ENCODE data around the gene CALHM1. TPM values are rescaled to one million over a fixed set of nuclear protein-coding genes. Genes with fewer than 3 reads are reported as not detected.

Gene CALHM1
- total RNA-seq, 1 experiment from 2014 or later = not detected

DNA sequence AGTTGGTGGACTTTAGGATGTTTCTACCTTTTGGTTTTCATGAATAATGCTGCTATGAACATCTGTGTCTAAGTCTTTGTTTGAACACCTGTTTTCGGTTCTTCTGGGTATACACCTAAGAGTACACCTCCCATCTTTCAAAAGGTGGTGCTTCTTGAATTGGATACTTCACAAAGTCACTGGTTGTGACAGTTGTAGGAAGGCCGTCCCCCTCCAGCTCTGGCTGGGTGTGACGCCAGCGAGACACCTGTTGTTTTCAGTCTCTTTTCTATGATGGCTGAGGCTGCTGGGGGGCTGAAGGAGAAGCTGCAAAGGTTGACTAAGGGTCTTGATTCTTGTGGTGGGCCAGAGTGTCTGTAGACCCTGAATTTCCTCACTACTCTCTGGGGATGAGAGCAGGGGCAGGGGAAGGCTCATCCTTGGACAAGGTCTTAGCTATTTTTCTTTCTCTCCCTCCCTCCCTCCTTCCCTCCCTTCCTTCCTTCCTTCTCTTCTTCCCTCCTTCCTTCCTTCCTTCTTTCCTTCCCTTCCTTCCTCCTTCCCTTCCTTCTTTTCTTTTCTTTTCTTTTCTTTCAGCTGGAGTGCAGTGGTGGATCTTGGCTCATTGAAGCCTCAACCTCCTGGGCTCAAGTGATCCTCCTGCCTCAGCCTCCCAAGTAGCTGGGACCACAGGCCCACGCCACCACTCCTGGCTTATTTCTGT, 40.4 kb upstream of the CALHM1 start:
- Histone ChIP-seq H3K27ac (ENCODE audit: low read depth, low read length, poor library complexity, severe bottlenecking) (no peak overlapping the region), H3K27me3 (replicated peaks; ENCODE audit: insufficient read depth, low read depth, low read length, poor library complexity) (peaks cover 44% of the 10 kb centered on the region), H3K36me3 (ENCODE audit: insufficient read depth, low read length, poor library complexity, severe bottlenecking) (no peaks in the 10 kb centered on the region), H3K4me3 (ENCODE audit: low read depth, low read length, poor library complexity, severe bottlenecking) (no peak overlapping the region), H3K4me1 (ENCODE audit: insufficient read depth, low read length, poor library complexity, severe bottlenecking) (peaks cover 5% of the 10 kb centered on the region), H3K9me3 (ENCODE audit: low read depth, low read length, poor library complexity, severe bottlenecking) (no peaks in the 10 kb centered on the region)
- POLR2A ChIA-PET (ENCODE audit: low non-redundant PET) = no interaction called here
- intact Hi-C loops (cut with micrococcal nuclease; ENCODE audit: unreplicated experiment) = no loop called here
- no TSS peak for BruUV-seq (replicated peaks)
- TF ChIP-seq CTCF (conservative IDR thresholded peaks at IDR 0.05; ENCODE audit: low read depth, low read length) (no peak), EZH2 (IDR thresholded peaks at IDR 0.05; ENCODE audit: borderline replicate concordance, low read depth, low read length, poor library complexity, severe bottlenecking) (no peak)
- CTCF ChIA-PET = no interaction called here
- DNase-seq (ENCODE audit: low spot score) = no peak

GRCh38 chr10:103497161-103497915, 38.6 kb upstream of the CALHM1 start:
- ChIA-PET CTCF (no interaction called here), POLR2A (ENCODE audit: low non-redundant PET) (no interaction called here)
- no peaks in the 10 kb centered on the region for H3K36me3 ChIP-seq (ENCODE audit: insufficient read depth, low read length, poor library complexity, severe bottlenecking)
- intact Hi-C loops (cut with micrococcal nuclease; ENCODE audit: unreplicated experiment) = no loop called here
- no TSS peak for BruUV-seq (replicated peaks)
- peaks cover 15% of the 10 kb centered on the region for H3K4me1 ChIP-seq (ENCODE audit: insufficient read depth, low read length, poor library complexity, severe bottlenecking)
- H3K4me3 ChIP-seq (ENCODE audit: low read depth, low read length, poor library complexity, severe bottlenecking) = no peak overlapping the region
- no peak for DNase-seq (ENCODE audit: low spot score)
- no peaks in the 10 kb centered on the region for H3K9me3 ChIP-seq (ENCODE audit: low read depth, low read length, poor library complexity, severe bottlenecking)
- peaks cover 50% of the 10 kb centered on the region for H3K27me3 ChIP-seq (replicated peaks; ENCODE audit: insufficient read depth, low read depth, low read length, poor library complexity)
- TF ChIP-seq CTCF (conservative IDR thresholded peaks at IDR 0.05; ENCODE audit: low read depth, low read length) (no peak), EZH2 (IDR thresholded peaks at IDR 0.05; ENCODE audit: borderline replicate concordance, low read depth, low read length, poor library complexity, severe bottlenecking) (no peak)
- no peak overlapping the region for H3K27ac ChIP-seq (ENCODE audit: low read depth, low read length, poor library complexity, severe bottlenecking)

DNA sequence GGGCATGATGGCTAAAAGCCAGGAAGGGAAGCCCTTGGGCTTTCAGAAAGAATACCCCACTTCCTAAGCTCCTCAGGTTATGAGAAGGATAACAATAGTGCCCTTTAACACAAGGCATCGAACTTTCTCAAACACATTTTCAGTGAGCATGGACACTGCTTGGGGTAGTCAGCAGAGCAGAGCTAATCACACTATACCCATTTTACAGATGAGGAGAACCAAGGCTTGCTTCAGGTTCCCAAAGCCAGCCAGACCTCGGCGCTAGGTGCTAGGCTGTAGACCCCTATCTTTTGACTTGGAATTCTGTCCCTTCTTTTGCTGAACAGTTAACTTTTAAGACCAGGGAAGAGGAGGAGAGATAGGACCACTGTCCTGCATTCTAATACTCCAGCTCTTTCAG, 36.6 kb upstream of the CALHM1 start:
- intact Hi-C loops (cut with micrococcal nuclease; ENCODE audit: unreplicated experiment) = no loop called here
- ChIA-PET POLR2A (ENCODE audit: low non-redundant PET) (no interaction called here), CTCF (no interaction called here)
- BruUV-seq (replicated peaks) = no TSS peak
- Histone ChIP-seq H3K9me3 (ENCODE audit: low read depth, low read length, poor library complexity, severe bottlenecking) (no peaks in the 10 kb centered on the region), H3K27me3 (replicated peaks; ENCODE audit: insufficient read depth, low read depth, low read length, poor library complexity) (peaks cover 50% of the 10 kb centered on the region), H3K27ac (ENCODE audit: low read depth, low read length, poor library complexity, severe bottlenecking) (no peak overlapping the region), H3K36me3 (ENCODE audit: insufficient read depth, low read length, poor library complexity, severe bottlenecking) (no peaks in the 10 kb centered on the region), H3K4me3 (ENCODE audit: low read depth, low read length, poor library complexity, severe bottlenecking) (no peak overlapping the region), H3K4me1 (ENCODE audit: insufficient read depth, low read length, poor library complexity, severe bottlenecking) (peaks cover 15% of the 10 kb centered on the region)
- DNase-seq (ENCODE audit: low spot score) = no peak
- TF ChIP-seq CTCF (conservative IDR thresholded peaks at IDR 0.05; ENCODE audit: low read depth, low read length) (no peak), EZH2 (IDR thresholded peaks at IDR 0.05; ENCODE audit: borderline replicate concordance, low read depth, low read length, poor library complexity, severe bottlenecking) (no peak)

Data from A673 (cell line).